GM18868 (cell line): ENCODE measurements around the gene AKR1E2.

ENCODE experiments used
- ATAC-seq: cut with Tn5 transposase; IDR thresholded peaks from one replicate; pipeline ENCODE4 v1.9.1; 2021; ENCODE audit warnings: mild to moderate bottlenecking, moderate library complexity; ENCODE audit not compliant: unreplicated experiment

The AKR1E2 gene

GRCh38 chr10:4825868-4826791, at the start of gene AKR1E2:
TSS of gene AKR1E2 (plus strand) at chr10:4826207. CDS start at chr10:4826325, 118 bp downstream.
- ATAC-seq, result peak; percentile 50

DNA sequence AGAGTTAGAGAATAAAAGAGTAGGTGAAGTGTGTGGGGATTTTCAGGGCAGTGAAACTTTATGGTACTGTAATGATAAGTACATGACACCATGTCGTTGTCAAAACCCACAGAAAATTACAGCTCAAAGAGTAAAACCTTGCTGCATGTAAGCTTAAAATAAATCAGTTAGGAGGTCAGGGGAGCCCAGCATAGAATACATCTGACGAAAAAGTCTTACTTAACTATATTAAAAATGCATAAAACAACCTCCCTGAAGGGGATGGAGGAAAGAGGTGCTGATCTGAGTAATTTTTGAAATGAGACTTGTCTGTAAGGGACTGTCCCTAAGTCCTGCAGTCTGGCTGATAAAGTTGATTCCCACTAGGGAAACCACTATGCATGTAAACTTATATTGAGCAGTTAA, 49.8 kb upstream of the AKR1E2 start:
- peak; percentile 58 for ATAC-seq

DNA sequence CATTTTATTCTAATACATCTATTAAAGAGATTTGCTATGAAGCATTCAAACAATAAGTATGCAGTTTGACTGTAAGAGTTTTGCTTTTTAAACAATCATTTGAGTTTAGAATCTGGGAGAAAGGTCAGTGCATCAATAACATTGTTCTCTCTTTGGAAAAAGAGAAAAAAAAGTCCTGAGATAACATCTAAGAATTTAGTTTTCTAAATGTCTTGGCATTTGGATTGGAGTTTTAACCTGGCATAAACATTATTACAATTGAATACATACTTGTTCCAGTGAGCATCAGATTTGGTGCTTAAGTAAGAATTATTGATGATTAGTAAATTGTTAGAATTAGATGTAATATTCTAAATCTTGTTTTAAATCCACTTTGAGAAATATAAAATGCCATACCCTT, 47.2 kb upstream of the AKR1E2 start:
- no peak for ATAC-seq

GRCh38 chr10:4780091-4780490, 45.9 kb upstream of the AKR1E2 start:
- no peak for ATAC-seq

DNA sequence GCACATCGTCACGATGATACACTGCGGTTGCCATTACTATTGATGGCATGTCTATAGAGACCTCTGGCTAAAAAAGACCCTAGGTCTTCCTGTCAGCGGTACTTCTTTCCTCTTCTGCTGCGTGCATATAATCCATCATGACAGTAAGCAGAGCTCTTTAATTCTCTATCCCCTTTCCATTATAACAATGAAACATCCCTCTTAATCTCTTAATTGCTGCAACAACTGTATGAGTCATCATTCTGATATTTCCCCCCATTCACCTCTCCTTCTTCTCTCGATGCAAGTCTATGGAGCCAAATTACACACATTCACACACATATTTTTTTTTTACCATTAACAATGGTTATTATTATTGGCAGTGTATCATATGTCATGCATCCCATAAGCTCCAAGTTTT, 45.2 kb upstream of the AKR1E2 start:
- ATAC-seq, result no peak

DNA sequence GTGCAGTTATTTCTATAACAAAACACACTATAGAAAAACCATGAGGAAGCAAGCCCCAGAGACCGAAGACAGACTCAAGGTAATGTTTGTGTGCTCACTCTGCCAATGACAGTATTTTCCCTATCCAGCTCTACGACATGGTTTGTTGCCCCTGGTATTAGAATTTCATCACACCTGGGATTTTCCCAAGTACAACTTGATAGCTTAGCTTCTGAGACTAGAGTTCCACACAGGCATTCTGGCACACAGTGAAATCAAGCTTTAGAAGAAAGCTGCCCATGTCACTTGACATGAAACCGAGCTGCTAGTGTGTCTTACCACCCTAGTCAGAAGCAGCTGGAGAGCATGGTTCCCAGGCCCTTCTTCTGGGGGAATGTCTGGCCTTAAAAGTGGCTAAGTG, 44.1 kb upstream of the AKR1E2 start:
- no peak for ATAC-seq

GRCh38 chr10:4784667-4785333, 41.2 kb upstream of the AKR1E2 start:
- ATAC-seq, result no peak

- no peak for ATAC-seq
These were observed 39.8 kb upstream of the AKR1E2 start for GRCh38 chr10:4786043-4786839.

DNA sequence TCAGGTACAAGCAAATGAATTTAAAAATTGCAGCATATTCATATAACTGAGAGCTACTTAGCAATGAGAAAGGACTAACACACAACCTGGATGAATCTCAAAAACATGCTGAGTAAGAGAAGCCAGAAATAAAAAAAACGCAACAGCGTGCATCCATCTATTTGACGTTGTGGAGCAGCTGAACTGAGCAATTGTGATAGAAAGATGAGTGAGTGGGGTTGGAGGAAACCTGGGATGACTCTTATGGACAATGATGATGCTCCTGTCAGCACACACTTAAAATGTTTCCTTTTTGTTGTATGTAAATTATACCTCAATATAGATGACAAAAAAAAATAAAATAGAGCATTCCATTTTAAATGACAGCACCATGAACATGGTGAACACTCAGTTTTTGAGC, 36.0 kb upstream of the AKR1E2 start:
- no peak for ATAC-seq

GRCh38 chr10:4790922-4791321, 35.1 kb upstream of the AKR1E2 start:
- no peak for ATAC-seq

DNA sequence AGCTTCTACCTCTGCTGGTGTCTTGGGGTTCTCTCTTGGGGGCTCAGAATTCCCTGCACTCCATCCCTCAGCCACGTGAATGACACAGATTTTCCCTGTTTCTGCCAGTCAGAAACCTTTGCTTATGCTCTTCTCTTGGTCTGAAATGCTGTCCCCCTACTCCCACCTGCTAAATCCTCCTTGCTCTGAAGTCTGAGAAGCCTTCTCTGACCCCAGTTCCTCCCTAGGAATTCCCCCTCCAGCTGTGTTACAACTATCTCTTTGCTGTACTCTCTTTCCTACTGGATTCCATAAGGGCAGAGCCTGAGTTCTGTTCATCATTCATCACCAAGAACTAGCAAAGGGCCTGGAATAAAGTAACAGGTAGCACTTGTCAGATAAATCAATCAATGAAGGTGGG, 33.6 kb upstream of the AKR1E2 start:
- ATAC-seq, result no peak

DNA sequence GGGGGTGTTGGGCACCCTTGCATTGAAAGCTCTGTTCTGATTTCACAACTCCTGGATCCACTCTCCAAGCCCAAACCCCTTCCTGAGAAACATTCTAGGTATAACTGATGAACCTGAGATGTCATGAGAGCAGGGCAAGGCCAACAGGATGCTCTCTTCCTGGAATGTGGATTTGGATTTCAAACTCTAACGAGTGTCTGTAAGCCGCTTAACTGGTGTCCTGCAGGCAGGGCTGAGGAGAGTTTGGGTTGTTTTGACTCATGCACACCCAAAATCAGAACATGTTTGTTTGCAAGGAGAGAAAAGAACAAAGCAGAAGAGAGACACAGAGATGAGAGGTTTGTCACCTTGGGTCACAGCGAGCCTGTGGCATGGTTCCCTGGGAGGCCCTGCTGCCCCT, 24.6 kb upstream of the AKR1E2 start:
- ATAC-seq, result no peak

GRCh38 chr10:4802711-4803487, 23.1 kb upstream of the AKR1E2 start:
- no peak for ATAC-seq

DNA sequence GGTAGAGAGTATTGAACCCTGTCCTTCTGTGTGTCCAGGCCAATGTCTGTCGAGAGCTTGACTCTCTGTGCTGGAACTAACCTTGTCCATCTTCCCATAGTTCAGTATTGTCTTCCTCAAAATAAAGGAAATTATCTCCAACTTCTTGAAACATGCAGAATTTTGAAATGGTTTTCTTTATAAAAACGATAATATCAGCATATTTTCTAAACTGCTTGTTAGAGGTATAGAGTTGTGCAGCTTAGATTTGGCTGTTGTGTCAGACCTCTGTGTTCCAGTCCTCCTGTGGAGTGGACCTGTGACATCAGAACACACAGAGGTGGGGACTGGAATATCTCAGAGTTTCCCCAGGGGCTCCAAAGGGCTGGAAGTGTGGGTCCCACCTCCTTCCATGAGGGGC, 22.2 kb upstream of the AKR1E2 start:
- no peak for ATAC-seq

DNA sequence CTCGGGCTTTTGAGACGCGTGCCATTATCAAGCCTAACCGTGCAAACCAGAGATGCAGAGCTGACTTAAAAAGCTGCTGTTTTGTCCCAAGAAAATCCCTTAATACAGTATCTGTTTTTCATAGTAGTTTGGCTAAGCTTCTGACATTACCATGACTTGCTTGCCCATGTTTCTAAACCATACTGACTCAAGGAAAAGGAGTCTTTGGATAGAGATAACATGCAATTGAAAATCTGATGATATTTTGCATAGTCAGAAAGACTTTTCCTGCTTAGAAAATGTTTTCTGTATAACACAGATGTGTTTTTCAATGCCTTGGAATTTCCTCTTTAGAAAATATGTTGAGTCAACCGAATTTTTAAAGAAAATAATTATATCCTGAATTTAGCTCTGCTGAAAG, 21.5 kb upstream of the AKR1E2 start:
- no peak for ATAC-seq

GRCh38 chr10:4806534-4806933, 19.5 kb upstream of the AKR1E2 start:
- no peak for ATAC-seq

GRCh38 chr10:4807761-4808507, 18.1 kb upstream of the AKR1E2 start:
- no peak for ATAC-seq

- no peak for ATAC-seq
These were observed 16.9 kb upstream of the AKR1E2 start for GRCh38 chr10:4809156-4809555.

- ATAC-seq, result no peak
These were observed 15.9 kb upstream of the AKR1E2 start for GRCh38 chr10:4810092-4810491.

- ATAC-seq, result no peak
These were observed 14.0 kb upstream of the AKR1E2 start for GRCh38 chr10:4812046-4812445.
